T-helper 2 cell treated with Interferon-gamma antibody and Interleukin-4, amounts not matched to agents 5 μg/mL and 100 μg/mL, for 36 hours (primary cell): Measurements from ENCODE around the gene MAP1A.
"Not testable (repeated sequence)": the region's sequence is repeated elsewhere in the genome, so short reads cannot be mapped to it uniquely, and the experiment has no call there.

Experiments
- DNase-seq: peaks from one replicate; pipeline ENCODE4 v3.0.0; 2021; ENCODE audit warnings: low spot score
- H3K27ac Mint-ChIP-seq: one replicate; pipeline ENCODE4 v1.8.0; 2021; ENCODE audit warnings: mild to moderate bottlenecking, mixed read lengths
- H3K27me3 Mint-ChIP-seq: one replicate; pipeline ENCODE4 v1.8.0; 2021; ENCODE audit warnings: low read depth, mixed read lengths
- H3K36me3 Mint-ChIP-seq: one replicate; pipeline ENCODE4 v1.8.0; 2021; ENCODE audit warnings: low read depth, mixed read lengths
- H3K4me1 Mint-ChIP-seq: one replicate; pipeline ENCODE4 v1.8.0; 2021; ENCODE audit warnings: low read depth, mixed read lengths
- H3K4me3 Mint-ChIP-seq: one replicate; pipeline ENCODE4 v1.8.0; 2022; ENCODE audit warnings: mild to moderate bottlenecking, moderate library complexity, mixed read lengths
- H3K9me3 Mint-ChIP-seq: one replicate; pipeline ENCODE4 v1.8.0; 2021; ENCODE audit warnings: mixed read lengths

MAP1A gene

GRCh38 chr15:43529141-43529540, 11.7 kb downstream of the MAP1A start:
- Mint-ChIP-seq H3K9me3 (no peaks in the 10 kb centered on the region), H3K27ac (no peak overlapping the region), H3K4me3 (no peak overlapping the region), H3K27me3 (no peaks in the 10 kb centered on the region), H3K36me3 (no peaks in the 10 kb centered on the region), H3K4me1 (peaks cover 11% of the 10 kb centered on the region)
- no peak for DNase-seq

- Mint-ChIP-seq H3K27me3 (no peaks in the 10 kb centered on the region), H3K36me3 (no peaks in the 10 kb centered on the region), H3K9me3 (no peaks in the 10 kb centered on the region), H3K4me1 (peaks cover 11% of the 10 kb centered on the region), H3K27ac (no peak overlapping the region), H3K4me3 (no peak overlapping the region)
- DNase-seq: no peak
Measured at GRCh38 chr15:43529587-43530345, 12.4 kb downstream of the MAP1A start.

- Mint-ChIP-seq H3K9me3 (no peaks in the 10 kb centered on the region), H3K27ac (no peak overlapping the region), H3K4me1 (peaks cover 3% of the 10 kb centered on the region), H3K4me3 (no peak overlapping the region), H3K27me3 (no peaks in the 10 kb centered on the region), H3K36me3 (no peaks in the 10 kb centered on the region)
- no peak for DNase-seq
Measured at GRCh38 chr15:43531018-43531670, 13.7 kb downstream of the MAP1A start.

- not testable (repeated sequence) for H3K36me3 Mint-ChIP-seq, H3K27me3 Mint-ChIP-seq, H3K9me3 Mint-ChIP-seq, H3K4me1 Mint-ChIP-seq, DNase-seq, H3K27ac Mint-ChIP-seq, H3K4me3 Mint-ChIP-seq
Measured at GRCh38 chr15:43532826-43533225, 15.4 kb downstream of the MAP1A start.

- Mint-ChIP-seq H3K9me3 (no peaks in the 10 kb centered on the region), H3K27me3 (no peaks in the 10 kb centered on the region), H3K36me3 (no peaks in the 10 kb centered on the region), H3K4me1 (no peaks in the 10 kb centered on the region), H3K4me3 (no peak overlapping the region), H3K27ac (no peak overlapping the region)
- no peak for DNase-seq
Measured at GRCh38 chr15:43534897-43535296, 17.5 kb downstream of the MAP1A start.

- peaks cover 3% of the 10 kb centered on the region for H3K4me1 Mint-ChIP-seq
- no peaks in the 10 kb centered on the region for H3K27me3 Mint-ChIP-seq
- no peak overlapping the region for H3K4me3 Mint-ChIP-seq
- no peaks in the 10 kb centered on the region for H3K9me3 Mint-ChIP-seq
- H3K27ac Mint-ChIP-seq: no peak overlapping the region
- DNase-seq: no peak
- H3K36me3 Mint-ChIP-seq: no peaks in the 10 kb centered on the region
Measured at GRCh38 chr15:43538091-43538490, 20.7 kb downstream of the MAP1A start.

- Mint-ChIP-seq H3K9me3 (no peaks in the 10 kb centered on the region), H3K4me1 (peaks cover 3% of the 10 kb centered on the region), H3K4me3 (no peak overlapping the region), H3K27ac (no peak overlapping the region), H3K36me3 (no peaks in the 10 kb centered on the region), H3K27me3 (no peaks in the 10 kb centered on the region)
- DNase-seq: no peak
Measured at GRCh38 chr15:43541785-43542184, 24.4 kb downstream of the MAP1A start.

- no peak for DNase-seq
- H3K36me3 Mint-ChIP-seq: peaks cover 2% of the 10 kb centered on the region
Measured at GRCh38 chr15:43544266-43544665, 26.9 kb downstream of the MAP1A start.

GRCh38 chr15:43545426-43545825, 28.0 kb downstream of the MAP1A start:
- Mint-ChIP-seq H3K27ac (no peak overlapping the region), H3K36me3 (peaks cover 2% of the 10 kb centered on the region), H3K9me3 (peaks cover 6% of the 10 kb centered on the region), H3K27me3 (no peaks in the 10 kb centered on the region), H3K4me1 (peaks cover 3% of the 10 kb centered on the region), H3K4me3 (no peak overlapping the region)
- DNase-seq: no peak

More at GRCh38 chr15:43544266-43544665, 26.9 kb downstream of the MAP1A start:
- Mint-ChIP-seq H3K9me3 (peaks cover 6% of the 10 kb centered on the region), H3K27ac (no peak overlapping the region), H3K4me1 (peaks cover 3% of the 10 kb centered on the region), H3K4me3 (no peak overlapping the region), H3K27me3 (no peaks in the 10 kb centered on the region)

GRCh38 chr15:43547539-43547938, 30.1 kb downstream of the MAP1A start:
- DNase-seq: no peak
- Mint-ChIP-seq H3K27ac (no peak overlapping the region), H3K27me3 (no peaks in the 10 kb centered on the region), H3K9me3 (peaks cover 6% of the 10 kb centered on the region), H3K4me1 (no peaks in the 10 kb centered on the region), H3K4me3 (no peak overlapping the region), H3K36me3 (peaks cover 2% of the 10 kb centered on the region)

GRCh38 chr15:43550527-43551363, 33.3 kb downstream of the MAP1A start:
- Mint-ChIP-seq H3K27ac (no peak overlapping the region), H3K9me3 (peaks cover 6% of the 10 kb centered on the region), H3K36me3 (peaks cover 2% of the 10 kb centered on the region), H3K4me3 (no peak overlapping the region), H3K27me3 (no peaks in the 10 kb centered on the region), H3K4me1 (no peaks in the 10 kb centered on the region)
- DNase-seq: no peak

GRCh38 chr15:43552256-43552655, 34.8 kb downstream of the MAP1A start:
- no peak for DNase-seq
- Mint-ChIP-seq H3K4me3 (no peak overlapping the region), H3K9me3 (peaks cover 5% of the 10 kb centered on the region), H3K36me3 (peaks cover 3% of the 10 kb centered on the region), H3K4me1 (no peaks in the 10 kb centered on the region), H3K27ac (no peak overlapping the region), H3K27me3 (no peaks in the 10 kb centered on the region)

- no peak for DNase-seq
- H3K4me3 Mint-ChIP-seq: no peak overlapping the region
- no peak overlapping the region for H3K27ac Mint-ChIP-seq
- no peaks in the 10 kb centered on the region for H3K27me3 Mint-ChIP-seq
- no peaks in the 10 kb centered on the region for H3K9me3 Mint-ChIP-seq
- H3K4me1 Mint-ChIP-seq: no peaks in the 10 kb centered on the region
- H3K36me3 Mint-ChIP-seq: peaks cover 3% of the 10 kb centered on the region
Measured at GRCh38 chr15:43552986-43553385, 35.6 kb downstream of the MAP1A start.

- H3K9me3 Mint-ChIP-seq, DNase-seq, H3K36me3 Mint-ChIP-seq, H3K4me1 Mint-ChIP-seq, H3K27me3 Mint-ChIP-seq, H3K27ac Mint-ChIP-seq, H3K4me3 Mint-ChIP-seq: not testable (repeated sequence)
Measured at GRCh38 chr15:43562753-43563152, 45.3 kb downstream of the MAP1A start.
